HG02642 (cell line): ENCODE measurements around the gene NUP210.

Experiments
- ATAC-seq: cut with Tn5 transposase; IDR thresholded peaks from one replicate; pipeline ENCODE4 v1.9.1; 2021; ENCODE audit warnings: mild to moderate bottlenecking; ENCODE audit not compliant: unreplicated experiment, poor library complexity

NUP210 gene

DNA sequence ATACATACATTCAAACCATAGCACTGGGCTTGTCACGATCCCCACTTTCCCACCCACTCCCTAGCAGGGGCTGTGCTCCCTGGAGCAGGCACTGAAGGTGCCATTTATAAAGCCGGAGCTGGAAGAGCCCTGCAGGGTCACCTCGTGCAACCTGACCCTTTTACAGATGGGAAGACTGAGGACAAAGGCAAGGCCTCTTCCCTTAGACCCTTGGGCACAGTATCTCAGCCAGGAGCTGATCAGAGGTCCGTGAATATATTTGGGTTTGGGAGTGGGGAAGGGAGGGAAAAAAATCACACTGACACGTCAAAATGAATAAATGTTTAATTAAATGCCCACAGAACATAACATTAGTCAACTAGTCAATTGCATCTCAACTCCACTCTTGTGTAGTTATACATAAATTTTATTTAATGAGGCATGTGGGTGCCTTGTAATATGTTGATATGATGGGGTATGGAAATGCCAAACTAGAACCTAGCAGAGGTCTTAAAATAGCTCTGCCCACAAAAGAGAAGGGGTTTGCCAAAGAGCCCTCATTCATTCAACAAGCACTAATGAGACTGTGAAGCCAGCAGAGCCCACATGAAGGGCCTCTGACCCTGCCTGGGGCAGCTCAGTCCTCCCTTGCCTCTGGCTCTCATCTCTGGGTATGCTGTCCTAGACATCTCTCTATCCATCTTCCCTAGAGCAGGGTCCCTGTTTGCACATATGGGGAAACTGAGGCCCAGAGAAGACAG, 119.4 kb downstream of the NUP210 start:
- ATAC-seq: no peak

DNA sequence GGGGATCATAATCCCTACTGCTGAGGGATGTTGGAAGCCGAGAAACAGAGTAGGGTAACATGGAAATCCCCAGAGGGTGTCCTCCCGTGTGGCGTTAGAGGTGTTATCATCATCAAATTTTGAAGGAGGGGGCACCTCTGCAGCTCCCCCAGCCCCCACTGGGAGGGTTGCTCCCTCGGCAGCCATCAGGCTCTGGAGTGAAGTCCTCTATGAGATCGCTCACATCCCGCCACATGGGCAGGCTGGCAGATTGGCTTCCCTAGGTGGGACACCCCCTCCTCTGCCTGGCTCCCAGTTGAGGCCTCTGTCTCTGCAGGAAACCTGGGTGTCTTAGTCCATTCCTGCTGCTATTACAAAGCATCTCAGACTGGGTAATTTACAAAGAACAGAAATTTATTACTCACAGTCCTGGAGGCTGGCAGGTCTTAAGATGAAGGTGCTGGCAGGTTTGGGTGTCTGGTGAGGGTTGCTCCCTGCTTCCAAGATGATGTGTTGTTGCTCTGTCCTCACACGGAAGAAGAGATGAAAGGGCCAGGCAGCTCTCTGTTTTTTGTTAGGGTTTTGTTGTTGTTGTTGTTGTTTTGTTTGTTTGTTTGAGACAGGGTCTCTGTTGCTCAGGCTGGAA, 120.5 kb downstream of the NUP210 start:
- no peak for ATAC-seq

DNA sequence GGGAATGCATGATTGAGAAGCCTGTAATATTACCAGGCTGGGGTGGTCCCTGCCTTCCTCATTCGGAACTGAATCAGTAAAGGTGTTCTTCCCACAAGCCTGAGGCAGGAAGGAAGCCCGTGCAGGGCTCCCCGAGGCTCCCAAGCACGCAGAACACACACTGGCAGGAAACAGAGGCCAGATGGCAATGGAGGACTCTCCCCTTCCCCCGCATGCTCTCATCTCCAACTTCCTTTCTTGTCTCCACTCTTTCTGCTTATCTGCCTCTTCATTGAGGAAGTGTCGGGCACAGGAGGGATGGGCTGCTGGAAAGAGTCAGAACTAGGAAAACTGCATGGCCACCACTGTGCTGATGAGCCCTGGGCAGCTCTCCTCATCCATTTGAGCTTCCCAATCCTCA, 123.5 kb downstream of the NUP210 start:
- ATAC-seq: no peak

DNA sequence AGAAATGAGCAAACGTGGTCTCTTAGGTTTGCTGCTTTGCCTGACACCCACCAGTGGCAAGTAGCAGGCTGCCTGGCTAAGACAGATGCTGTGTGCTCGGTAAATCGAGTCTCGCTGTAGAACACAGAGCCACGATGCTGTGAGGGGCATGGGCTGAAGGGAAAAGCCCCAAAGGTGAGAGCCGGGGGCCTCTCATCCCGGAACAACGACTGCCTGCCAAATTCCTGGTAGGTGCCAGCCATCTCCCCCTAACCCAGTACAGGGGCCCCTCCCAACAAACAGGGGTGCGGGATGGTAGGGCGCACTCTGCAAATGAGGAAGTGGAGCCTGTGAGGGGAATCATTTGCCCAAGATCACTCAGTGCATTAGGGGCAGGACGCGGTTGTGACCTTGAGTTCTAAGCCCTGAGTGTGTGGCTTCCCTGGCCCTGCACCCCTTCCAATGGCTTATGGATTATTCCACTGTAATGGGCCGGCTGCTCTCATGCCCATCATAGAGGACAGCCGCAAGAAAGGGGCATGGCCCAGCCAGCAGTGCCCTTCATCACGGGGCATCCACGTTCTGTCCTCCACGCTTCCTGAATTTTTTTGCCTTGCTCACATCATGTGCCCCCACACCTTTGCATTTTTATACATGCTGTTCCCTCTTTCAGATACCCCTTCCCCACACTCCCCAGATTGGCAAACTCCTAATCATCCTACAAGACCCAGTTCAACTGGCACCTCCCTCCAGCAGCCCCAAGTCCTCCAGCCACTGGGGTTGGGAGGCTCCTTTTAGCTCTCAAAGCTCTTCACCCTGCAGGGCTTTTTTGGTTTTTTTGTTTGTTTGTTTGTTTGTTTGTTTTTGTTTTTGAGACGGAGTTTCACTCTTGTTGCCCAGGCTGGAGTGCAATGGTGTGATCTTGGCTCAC, 125.4 kb downstream of the NUP210 start:
- ATAC-seq: no peak

DNA sequence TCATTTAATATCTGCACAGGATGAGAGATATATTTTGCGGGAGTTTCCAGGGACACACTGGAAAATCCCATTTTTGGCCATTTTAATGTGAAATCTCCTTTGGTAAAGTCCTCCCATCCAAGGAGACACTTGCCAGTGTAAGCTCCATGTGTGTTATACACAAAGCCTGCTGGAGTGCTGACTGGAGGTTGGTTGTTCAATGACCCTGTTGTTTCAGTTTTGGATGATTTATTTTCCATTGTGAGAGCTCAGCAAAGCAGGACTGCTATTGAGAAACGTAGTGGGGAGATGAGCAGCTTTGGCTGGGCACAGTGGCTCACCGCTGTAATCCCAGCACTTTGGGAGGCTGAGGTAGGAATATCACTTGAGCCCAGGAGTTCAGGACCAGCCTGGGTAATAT, 127.7 kb downstream of the NUP210 start:
- ATAC-seq: no peak

DNA sequence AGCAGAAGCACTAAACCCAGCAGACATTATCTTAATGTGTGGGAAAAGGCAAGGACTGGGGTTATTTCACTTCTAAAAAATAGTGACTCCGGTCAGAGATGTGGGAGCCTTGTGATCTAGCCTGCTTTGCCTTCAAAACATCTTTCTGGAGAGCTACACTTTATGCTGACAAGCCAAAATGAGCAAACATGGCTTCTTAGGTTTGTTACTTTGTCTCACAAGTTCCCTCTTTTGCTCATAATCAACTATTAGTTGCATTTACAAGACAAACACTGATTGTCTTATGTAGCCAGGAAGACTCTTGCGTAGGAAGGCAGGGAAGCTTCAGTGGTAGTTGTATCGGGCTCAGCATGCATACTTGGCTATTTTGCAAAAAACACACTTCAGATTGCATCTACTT, 129.2 kb downstream of the NUP210 start:
- ATAC-seq: no peak

DNA sequence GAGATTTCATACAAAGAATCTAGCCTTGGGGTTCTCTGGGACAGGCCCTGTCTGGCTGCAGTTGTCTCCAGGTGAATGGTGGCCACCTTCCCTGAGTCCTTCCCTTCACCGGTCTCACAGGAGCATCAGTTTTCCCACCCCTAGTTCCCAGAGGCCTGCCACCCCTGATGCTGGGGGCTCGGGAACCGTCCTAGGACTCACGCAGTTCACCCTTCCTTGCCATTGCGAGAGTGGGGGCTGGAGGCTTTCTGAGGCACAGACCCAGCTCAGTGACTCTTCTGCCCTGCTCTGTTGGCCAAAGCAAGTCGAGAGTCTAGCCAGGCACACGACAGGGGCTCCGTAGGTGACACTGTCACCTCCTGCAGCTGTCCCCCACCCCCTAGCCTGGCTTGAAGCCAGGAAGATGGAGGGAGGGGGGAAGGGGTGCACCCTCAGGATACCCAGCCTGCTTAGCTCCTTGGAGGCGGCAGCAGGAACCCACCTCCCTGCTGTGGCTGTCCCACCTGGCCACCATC, 130.3 kb downstream of the NUP210 start:
- no peak for ATAC-seq

DNA sequence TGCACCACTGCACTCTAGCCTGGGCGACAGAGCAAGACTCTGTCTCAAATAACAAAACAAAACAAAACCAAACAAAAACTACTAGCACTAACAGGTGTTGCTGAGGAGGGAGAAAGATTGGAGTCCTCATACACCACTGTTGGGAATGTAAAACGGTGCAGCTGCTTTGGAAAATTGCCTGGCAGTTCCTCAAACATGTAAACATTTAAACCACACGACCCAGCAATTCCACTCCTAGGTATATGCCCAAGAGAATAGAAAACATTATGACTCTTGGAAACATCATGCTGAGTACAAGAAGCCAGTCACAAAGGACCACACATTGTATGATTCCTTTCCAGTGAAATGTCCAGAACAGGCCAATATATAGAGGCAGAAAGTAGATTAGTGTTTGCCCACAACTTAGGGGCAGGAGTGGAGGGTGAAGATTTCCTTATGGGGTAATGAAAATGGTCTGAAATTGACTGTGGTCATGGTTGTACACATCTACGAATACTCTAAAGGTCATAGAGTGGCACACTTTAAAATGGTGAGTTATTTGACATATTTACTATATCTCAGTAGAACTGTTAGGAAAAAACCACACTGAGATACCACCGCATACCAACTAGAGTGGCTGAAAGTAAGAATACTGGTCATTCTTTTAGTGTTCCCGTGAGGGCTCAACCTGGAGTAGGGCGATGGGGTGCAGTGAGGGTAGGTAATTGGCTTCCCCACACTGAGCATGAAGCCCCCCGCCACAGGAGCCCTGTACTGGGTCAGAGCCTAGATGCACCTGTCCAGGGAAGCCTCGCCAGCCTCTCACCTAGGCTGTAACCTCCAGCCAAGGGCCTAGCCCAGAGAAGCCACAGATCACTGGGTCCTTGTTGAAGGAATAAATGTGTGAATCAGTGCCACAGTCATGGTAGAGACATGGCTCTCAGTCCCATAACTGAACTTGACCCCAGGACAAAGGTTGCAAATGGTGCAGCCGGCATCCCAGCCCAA, 131.1 kb downstream of the NUP210 start:
- no peak for ATAC-seq

DNA sequence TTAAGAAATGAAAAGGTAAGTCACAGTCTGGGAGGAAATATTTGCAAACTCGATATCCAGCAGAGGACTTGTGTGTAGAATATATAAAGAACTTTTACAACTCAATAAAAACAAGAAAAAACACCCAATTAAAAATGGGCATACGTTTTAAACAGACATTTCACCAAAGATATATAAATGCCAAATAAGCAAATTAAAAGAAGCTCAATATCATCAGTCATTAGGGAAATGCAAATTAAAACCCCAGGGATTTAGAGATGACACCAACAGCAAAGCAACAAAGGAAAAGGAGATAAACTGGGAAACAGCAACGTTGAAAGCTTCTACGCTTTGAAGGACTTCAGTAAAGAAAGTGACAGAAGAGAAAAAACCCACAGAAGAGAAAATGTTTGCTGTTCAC, 132.3 kb downstream of the NUP210 start:
- no peak for ATAC-seq

DNA sequence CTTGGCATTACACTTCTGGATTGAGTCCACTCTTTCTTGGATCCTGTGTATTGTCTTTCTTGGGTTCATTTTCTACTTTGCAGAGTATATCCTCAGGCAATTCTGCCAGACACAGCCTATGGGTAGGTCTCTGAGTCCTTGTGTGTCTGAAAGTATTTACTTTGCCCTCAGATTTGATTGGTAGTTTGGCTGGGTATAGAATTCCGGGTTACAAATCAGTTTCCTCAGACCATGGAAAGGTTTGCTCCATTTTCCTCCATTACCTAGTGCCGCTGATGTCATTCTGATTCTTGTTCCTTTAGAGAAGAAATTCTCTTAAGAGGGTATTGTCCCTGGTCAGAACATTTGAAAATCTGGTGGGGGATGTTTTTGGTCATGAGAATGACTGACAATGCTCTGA, 133.2 kb downstream of the NUP210 start:
- ATAC-seq: no peak

DNA sequence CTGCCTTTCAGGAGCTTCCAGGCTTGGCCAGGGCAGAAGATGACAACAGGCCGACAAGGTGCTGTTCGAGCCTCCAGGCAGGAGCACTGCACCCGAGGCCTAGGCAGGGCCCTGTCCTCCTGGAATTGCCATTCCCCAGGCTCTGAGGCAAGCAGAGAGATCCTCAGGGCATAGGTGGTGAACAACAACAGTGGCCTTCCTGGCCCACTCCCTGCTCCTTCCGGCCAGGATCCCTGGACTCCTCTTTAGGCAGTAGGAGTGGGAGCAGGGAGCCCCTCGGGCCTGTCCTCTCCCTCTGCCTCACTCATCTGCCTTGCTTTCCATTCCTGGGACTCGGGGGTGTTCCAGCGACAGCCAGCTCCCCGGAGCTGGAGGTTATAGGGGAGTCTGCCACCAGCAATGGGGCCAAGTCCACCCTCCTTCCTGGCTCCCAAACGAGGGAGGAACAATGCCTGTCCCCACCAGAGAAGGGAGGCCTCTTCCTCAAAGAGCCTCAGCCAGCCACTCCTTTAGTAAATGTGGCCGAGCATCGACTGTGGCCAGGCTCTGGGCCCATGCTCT, 135.0 kb downstream of the NUP210 start:
- ATAC-seq: no peak

DNA sequence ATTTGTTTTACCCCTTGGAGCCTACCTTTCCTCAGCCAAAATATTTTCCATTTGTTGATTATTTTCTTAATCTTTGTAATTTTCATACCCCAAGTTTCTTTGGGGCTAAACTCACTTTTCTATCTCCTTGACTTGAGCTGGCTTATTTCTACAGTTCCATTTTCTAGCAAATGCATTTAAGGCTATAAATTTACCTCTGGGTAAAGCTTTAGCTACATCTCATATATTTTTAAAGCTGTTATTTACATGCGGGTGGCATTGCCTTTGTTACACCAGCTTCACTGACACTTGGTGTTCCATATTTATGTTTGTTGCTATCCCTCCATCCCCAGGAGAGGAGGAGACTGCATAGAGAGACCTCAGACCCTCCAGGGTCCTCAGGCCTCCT, 136.3 kb downstream of the NUP210 start:
- ATAC-seq: no peak

DNA sequence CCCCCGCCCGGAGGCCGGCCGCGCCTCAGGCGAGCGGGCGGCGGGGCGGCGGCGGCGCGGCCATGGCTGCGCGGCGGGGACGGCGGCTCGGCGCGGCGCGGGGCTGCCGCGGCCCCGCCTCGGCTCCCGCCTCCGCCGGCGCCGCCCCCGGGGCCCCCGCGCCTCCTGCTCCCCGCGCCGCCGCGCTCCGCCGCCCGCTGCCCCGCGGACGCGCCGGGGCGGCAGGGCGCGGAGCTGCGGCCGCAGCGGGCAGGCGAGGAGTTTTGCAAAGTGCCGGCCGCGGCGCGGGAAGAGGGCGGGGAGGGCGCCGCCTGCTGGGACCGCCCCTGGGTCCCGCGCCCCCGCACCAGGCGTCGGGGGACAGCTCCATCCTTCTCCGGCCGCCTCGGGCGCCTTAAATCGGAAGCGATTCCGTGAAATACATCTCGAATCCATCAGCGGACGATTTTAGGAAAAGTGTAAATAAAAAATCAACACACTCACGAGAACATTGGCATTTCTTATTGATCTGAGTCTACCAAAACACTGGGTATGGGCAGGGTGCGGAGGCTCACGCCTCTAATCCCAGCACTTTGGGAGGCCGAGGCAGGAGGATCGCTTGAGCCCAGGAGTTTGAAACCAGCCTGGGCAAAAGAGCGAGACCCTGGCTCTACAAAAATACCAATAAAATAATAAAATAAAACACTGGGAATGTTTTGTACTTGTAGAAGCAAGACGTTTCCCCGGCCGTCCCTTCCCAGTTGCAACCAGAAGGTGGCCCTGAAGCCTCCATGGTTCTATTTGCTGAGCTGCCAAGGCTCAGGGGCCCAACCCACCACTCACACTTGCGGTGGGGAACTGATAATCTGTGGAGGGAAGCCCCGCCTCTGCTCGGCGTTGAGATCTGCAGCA, 136.9 kb downstream of the NUP210 start:
- no peak for ATAC-seq

DNA sequence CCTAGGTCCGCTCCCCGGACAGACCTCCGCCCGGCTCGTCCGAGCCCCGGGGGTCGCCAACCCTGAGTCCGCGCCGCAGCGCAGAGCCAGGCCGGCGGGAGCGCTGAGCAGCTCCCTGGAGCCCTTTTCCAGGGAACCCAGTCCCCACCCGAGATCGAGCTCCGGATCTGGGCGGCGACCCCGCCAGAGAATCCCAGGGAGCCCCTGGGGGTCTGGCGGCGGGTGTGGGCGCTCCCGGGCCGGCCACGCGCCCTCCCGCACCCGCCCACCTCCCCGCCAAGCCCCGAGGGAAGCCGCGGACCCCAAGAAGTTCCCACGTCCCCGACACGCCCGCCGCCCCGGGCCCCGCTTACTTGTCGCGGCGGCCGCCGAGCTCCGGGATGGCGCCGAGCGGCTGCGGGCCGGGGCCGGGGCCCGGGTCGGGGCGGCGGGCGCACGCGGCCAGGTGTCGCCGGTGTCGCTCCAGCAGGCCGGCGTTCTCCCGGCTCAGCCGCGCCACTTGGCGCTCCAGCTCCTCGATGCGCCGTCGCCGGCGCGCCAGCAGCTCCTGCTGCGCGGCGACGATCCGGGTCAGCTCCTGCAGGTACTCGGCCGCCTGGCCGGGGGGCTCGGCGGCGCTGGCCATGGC, 137.7 kb downstream of the NUP210 start:
- no peak for ATAC-seq

DNA sequence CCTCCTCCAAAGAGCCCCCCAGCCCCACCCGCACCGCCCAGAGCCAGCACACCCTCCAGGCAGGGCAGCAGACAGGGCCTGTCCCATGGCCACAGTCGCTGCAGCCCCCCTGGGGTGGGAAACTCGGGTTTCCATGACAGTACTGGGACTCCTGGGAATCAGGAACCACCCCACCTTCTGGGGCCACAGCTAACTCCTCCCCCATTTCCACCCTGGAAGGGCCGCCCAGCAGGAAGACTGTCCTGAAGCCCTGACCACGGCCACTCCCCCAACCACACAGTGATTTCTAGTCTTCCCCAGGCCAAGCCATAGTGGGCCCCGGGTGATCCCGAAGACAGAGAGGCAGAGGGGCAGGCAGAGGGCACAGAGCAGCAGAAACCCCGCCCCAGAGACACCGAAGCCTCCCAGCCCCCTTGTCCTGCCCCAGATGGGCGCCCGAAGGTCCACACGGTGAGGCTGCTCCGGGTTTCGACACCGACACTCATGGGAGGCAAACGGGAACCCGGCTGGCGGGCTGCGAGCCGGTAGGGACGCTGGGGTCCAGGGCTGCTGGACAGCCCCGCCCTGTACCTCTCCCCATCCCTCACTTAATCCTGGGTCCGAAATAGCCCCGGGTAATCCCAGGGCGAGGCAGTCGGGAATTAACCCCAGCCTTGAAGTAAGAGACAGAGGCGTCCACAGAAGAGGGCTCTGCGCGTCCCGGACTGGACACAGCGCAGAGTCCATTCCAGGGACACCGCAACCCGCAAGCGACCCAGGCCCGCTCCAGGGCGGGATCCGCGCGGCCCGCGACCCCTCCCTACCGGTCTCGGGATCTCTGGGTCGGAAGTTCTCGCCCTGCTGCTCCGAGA, 138.4 kb downstream of the NUP210 start:
- ATAC-seq: no peak

DNA sequence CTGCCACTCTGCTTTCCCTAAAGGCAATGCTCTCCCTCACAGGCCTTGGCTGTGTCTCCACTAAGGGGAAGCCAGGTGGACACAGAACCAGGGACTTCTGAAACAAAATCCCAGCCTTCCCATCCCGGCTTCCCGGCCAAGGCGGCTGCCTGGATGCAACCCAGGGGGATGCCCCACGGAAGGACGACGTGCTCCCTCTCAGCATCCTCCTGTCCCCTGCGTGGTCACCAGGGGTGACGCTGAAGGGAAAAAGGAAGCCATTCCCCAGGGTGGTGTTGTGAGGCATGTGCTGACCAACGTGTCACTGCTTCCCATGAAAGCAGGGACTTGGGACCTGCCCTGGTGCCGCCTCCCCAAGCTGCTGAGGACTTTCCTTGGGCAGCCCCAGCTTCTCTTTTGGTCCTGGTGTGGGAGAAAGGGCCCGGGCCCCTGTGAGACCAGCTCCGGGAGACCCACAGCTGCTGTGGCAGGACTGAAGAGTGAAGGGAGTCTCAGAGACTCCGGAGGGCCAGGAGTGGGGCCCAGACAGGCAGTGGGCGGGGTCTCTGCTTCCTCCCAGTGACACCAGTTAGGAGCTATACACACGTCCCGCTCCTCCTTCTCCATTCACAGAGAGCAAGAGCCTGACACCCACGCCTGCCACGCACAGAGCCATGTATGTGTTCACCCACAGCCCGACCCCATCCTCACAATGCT, 139.2 kb downstream of the NUP210 start:
- no peak for ATAC-seq
